ENCODE results near the gene VRK1.

DNA sequence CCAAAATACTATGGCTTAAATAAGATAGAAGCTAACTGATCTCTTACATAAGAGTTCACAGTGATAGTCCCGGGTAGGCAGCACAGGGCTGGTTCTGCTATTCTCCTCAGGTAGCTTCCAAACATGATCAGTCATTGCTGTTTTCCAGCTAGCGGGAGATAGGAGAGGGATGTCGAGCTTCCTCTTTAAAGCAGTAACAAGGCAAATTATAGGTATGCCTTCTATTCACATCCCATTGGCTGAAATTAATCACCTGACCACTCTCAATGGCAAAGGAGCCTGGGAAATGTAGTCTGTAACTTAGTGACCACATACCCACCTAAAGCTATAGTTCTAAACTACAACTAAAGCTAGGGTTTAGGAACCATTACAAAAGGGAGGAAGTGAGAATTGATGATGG is 34.5 kb upstream of the VRK1 start:
- TF ChIP-seq, protein P1, sequence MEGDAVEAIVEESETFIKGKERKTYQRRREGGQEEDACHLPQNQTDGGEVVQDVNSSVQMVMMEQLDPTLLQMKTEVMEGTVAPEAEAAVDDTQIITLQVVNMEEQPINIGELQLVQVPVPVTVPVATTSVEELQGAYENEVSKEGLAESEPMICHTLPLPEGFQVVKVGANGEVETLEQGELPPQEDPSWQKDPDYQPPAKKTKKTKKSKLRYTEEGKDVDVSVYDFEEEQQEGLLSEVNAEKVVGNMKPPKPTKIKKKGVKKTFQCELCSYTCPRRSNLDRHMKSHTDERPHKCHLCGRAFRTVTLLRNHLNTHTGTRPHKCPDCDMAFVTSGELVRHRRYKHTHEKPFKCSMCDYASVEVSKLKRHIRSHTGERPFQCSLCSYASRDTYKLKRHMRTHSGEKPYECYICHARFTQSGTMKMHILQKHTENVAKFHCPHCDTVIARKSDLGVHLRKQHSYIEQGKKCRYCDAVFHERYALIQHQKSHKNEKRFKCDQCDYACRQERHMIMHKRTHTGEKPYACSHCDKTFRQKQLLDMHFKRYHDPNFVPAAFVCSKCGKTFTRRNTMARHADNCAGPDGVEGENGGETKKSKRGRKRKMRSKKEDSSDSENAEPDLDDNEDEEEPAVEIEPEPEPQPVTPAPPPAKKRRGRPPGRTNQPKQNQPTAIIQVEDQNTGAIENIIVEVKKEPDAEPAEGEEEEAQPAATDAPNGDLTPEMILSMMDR (IDR thresholded peaks at IDR 0.05; ENCODE audit: borderline replicate concordance, extremely low read depth, low read length, poor library complexity, severe bottlenecking) = no peak
- no peak for TF ChIP-seq EZH2 (IDR thresholded peaks at IDR 0.05; ENCODE audit: borderline replicate concordance, low read depth, low read length, severe bottlenecking)

Measured in DND-41 (cell line).